ENCODE results near the gene TBX3. TPM values are rescaled to one million over a fixed set of nuclear protein-coding genes. Genes with fewer than 3 reads are reported as not detected.
"Not testable (repeated sequence)": the region's sequence is repeated elsewhere in the genome, so short reads cannot be mapped to it uniquely, and the experiment has no call there.

The TBX3 gene
- total and polyA plus RNA-seq, 4 donors, result 6.9 to 8.6 (median 8.0) TPM

GRCh38 chr12:114709112-114709511 is 25.1 kb upstream of the TBX3 start:
- Histone ChIP-seq H3K27me3 (ENCODE audit: control insufficient read depth, insufficient read depth, low read length) (peaks cover 40% of the 10 kb centered on the region), H3K9me3 (ENCODE audit: control insufficient read depth, insufficient read depth, low read length) (no peaks in the 10 kb centered on the region), H3K36me3 (ENCODE audit: control insufficient read depth, insufficient read depth, low read length) (no peaks in the 10 kb centered on the region), H3K4me1 (ENCODE audit: control insufficient read depth, insufficient read depth, low read length) (no peaks in the 10 kb centered on the region), H3K27ac (ENCODE audit: low read depth, low read length) (no peak overlapping the region), H3K4me3 (ENCODE audit: low read depth, low read length) (no peak overlapping the region)
- DNase-seq (ENCODE audit: low read depth in 4 of 6, low spot score in 6 of 6), result no peak
- 94% methylated on average over 6 of the region's 9 CpGs for WGBS (ENCODE audit: insufficient coverage)

DNA sequence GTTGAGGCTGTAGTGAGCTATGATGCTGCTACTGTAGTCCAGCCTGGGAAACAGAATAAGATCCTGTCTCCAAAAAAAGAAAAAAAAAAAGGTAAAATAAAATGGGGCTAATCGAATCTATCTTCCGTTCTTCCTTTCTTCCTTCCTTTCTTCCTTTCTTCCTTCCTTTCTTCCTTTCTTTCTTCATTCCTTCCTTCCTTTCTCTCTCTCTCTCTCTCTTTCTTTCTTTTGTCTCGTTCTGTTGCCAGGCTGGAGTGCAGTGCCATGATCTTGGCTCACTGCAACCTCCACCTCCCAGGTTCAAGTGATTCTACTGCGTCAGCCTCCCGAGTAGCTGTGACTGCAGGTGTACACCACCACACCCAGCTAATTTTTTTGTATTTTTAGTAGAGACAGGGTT is 24.6 kb upstream of the TBX3 start:
- not testable (repeated sequence) for DNase-seq (ENCODE audit: low read depth in 4 of 6, low spot score in 6 of 6); H3K36me3 ChIP-seq (ENCODE audit: control insufficient read depth, insufficient read depth, low read length)
- WGBS (ENCODE audit: insufficient coverage), result 94% methylated on average over 3 of the region's 5 CpGs

GRCh38 chr12:114704096-114704495 is 20.1 kb upstream of the TBX3 start:
- Histone ChIP-seq H3K27ac (ENCODE audit: low read depth, low read length) (no peak overlapping the region), H3K36me3 (ENCODE audit: control insufficient read depth, insufficient read depth, low read length) (no peaks in the 10 kb centered on the region), H3K4me3 (ENCODE audit: low read depth, low read length) (no peak overlapping the region), H3K9me3 (ENCODE audit: control insufficient read depth, insufficient read depth, low read length) (no peaks in the 10 kb centered on the region), H3K4me1 (ENCODE audit: control insufficient read depth, insufficient read depth, low read length) (peaks cover 12% of the 10 kb centered on the region), H3K27me3 (ENCODE audit: control insufficient read depth, insufficient read depth, low read length) (peaks cover 68% of the 10 kb centered on the region)
- DNase-seq (ENCODE audit: low read depth in 4 of 6, low spot score in 6 of 6), result no peak
- WGBS (ENCODE audit: insufficient coverage), result 55% methylated on average over 3 of the region's 3 CpGs

More for the DNA sequence above, 24.6 kb upstream of the TBX3 start:
- H3K27me3 ChIP-seq (ENCODE audit: control insufficient read depth, insufficient read depth, low read length), result peaks cover 44% of the 10 kb centered on the region
- not testable (repeated sequence) for H3K4me3 ChIP-seq (ENCODE audit: low read depth, low read length); H3K27ac ChIP-seq (ENCODE audit: low read depth, low read length); H3K9me3 ChIP-seq (ENCODE audit: control insufficient read depth, insufficient read depth, low read length); H3K4me1 ChIP-seq (ENCODE audit: control insufficient read depth, insufficient read depth, low read length)

DNA sequence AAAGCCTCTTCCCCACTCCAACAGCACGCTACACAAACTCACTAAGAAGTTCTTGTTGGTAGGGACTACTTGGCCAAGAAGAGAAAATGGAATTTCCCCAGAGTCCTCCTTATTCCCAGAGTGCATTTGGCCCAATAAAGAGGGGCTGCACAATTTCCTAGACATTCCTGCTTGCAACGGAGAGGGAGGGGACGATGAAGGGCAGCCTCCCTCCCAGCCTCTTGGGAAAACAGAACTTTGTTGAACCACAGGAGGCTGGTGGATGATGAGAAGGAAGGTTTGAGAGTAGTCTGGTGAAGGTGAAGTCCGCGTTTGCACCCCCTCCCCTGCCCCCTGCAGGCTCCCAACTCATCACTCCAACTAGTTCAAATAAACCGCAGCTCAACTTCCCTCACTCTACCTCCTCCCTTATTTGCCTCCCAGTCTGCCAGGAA is 19.1 kb upstream of the TBX3 start:
- DNase-seq (ENCODE audit: low read depth in 4 of 6, low spot score in 6 of 6), result no peak
- Histone ChIP-seq H3K4me3 (ENCODE audit: low read depth, low read length) (no peak overlapping the region), H3K27me3 (ENCODE audit: control insufficient read depth, insufficient read depth, low read length) (peaks cover 74% of the 10 kb centered on the region), H3K9me3 (ENCODE audit: control insufficient read depth, insufficient read depth, low read length) (no peaks in the 10 kb centered on the region), H3K27ac (ENCODE audit: low read depth, low read length) (no peak overlapping the region), H3K4me1 (ENCODE audit: control insufficient read depth, insufficient read depth, low read length) (peaks cover 18% of the 10 kb centered on the region), H3K36me3 (ENCODE audit: control insufficient read depth, insufficient read depth, low read length) (no peaks in the 10 kb centered on the region)
- WGBS (ENCODE audit: insufficient coverage), result no CpG with 5 or more reads among the region's 6 CpGs

- no peak overlapping the region for H3K4me3 ChIP-seq (ENCODE audit: low read depth, low read length)
- 10% methylated on average over 4 of the region's 10 CpGs for WGBS (ENCODE audit: insufficient coverage)
- no peaks in the 10 kb centered on the region for H3K9me3 ChIP-seq (ENCODE audit: control insufficient read depth, insufficient read depth, low read length)
- H3K27me3 ChIP-seq (ENCODE audit: control insufficient read depth, insufficient read depth, low read length), result peaks cover 80% of the 10 kb centered on the region
- no peak for DNase-seq (ENCODE audit: low read depth in 4 of 6, low spot score in 6 of 6)
- no peaks in the 10 kb centered on the region for H3K36me3 ChIP-seq (ENCODE audit: control insufficient read depth, insufficient read depth, low read length)
- H3K27ac ChIP-seq (ENCODE audit: low read depth, low read length), result no peak overlapping the region
- peaks cover 21% of the 10 kb centered on the region for H3K4me1 ChIP-seq (ENCODE audit: control insufficient read depth, insufficient read depth, low read length)
Observed at GRCh38 chr12:114702462-114702861, 18.5 kb upstream of the TBX3 start.

DNA sequence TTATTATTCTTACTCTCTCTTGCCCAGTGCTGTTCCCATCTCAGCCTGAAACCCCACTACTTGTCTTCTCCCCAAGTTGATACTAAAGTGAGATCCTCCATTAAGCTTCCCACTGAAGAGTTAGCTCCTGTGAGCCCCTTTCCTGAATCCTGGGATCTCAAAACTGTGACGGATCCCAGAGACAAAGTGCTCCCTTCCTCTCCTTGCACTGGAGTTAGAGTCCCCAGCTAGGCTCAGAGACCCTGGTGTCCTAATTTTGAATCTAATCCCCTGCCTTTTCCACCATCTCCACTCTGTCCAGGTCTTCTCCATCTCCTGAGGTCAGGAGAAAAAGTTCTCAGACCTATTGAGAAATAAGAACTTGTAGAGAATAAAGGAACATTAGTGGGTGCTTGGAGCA is 17.6 kb upstream of the TBX3 start:
- DNase-seq (ENCODE audit: low read depth in 4 of 6, low spot score in 6 of 6), result no peak
- WGBS (ENCODE audit: insufficient coverage), result 18% methylated on average over 1 of the region's 1 CpG
- no peaks in the 10 kb centered on the region for H3K36me3 ChIP-seq (ENCODE audit: control insufficient read depth, insufficient read depth, low read length)
- no peak overlapping the region for H3K4me3 ChIP-seq (ENCODE audit: low read depth, low read length)
- H3K9me3 ChIP-seq (ENCODE audit: control insufficient read depth, insufficient read depth, low read length), result no peaks in the 10 kb centered on the region
- peaks cover 84% of the 10 kb centered on the region for H3K27me3 ChIP-seq (ENCODE audit: control insufficient read depth, insufficient read depth, low read length)
- H3K27ac ChIP-seq (ENCODE audit: low read depth, low read length), result no peak overlapping the region
- peaks cover 21% of the 10 kb centered on the region for H3K4me1 ChIP-seq (ENCODE audit: control insufficient read depth, insufficient read depth, low read length)

GRCh38 chr12:114701104-114701414 is 17.1 kb upstream of the TBX3 start:
- WGBS (ENCODE audit: insufficient coverage), result no CpG with 5 or more reads among the region's 3 CpGs
- Histone ChIP-seq H3K4me1 (ENCODE audit: control insufficient read depth, insufficient read depth, low read length) (peaks cover 21% of the 10 kb centered on the region), H3K27me3 (ENCODE audit: control insufficient read depth, insufficient read depth, low read length) (peaks cover 86% of the 10 kb centered on the region), H3K36me3 (ENCODE audit: control insufficient read depth, insufficient read depth, low read length) (no peaks in the 10 kb centered on the region), H3K27ac (ENCODE audit: low read depth, low read length) (no peak overlapping the region), H3K4me3 (ENCODE audit: low read depth, low read length) (no peak overlapping the region), H3K9me3 (ENCODE audit: control insufficient read depth, insufficient read depth, low read length) (no peaks in the 10 kb centered on the region)
- DNase-seq (ENCODE audit: low read depth in 4 of 6, low spot score in 6 of 6), result no peak

GRCh38 chr12:114700392-114701103 is 16.6 kb upstream of the TBX3 start:
- H3K4me3 ChIP-seq (ENCODE audit: low read depth, low read length), result no peak overlapping the region
- H3K4me1 ChIP-seq (ENCODE audit: control insufficient read depth, insufficient read depth, low read length), result peaks cover 21% of the 10 kb centered on the region
- no peaks in the 10 kb centered on the region for H3K9me3 ChIP-seq (ENCODE audit: control insufficient read depth, insufficient read depth, low read length)
- H3K27me3 ChIP-seq (ENCODE audit: control insufficient read depth, insufficient read depth, low read length), result peaks cover 87% of the 10 kb centered on the region
- WGBS (ENCODE audit: insufficient coverage), result 3% methylated on average over 24 of the region's 33 CpGs
- no peaks in the 10 kb centered on the region for H3K36me3 ChIP-seq (ENCODE audit: control insufficient read depth, insufficient read depth, low read length)
- no peak overlapping the region for H3K27ac ChIP-seq (ENCODE audit: low read depth, low read length)
- DNase-seq (ENCODE audit: low read depth in 4 of 6, low spot score in 6 of 6), result no peak

DNA sequence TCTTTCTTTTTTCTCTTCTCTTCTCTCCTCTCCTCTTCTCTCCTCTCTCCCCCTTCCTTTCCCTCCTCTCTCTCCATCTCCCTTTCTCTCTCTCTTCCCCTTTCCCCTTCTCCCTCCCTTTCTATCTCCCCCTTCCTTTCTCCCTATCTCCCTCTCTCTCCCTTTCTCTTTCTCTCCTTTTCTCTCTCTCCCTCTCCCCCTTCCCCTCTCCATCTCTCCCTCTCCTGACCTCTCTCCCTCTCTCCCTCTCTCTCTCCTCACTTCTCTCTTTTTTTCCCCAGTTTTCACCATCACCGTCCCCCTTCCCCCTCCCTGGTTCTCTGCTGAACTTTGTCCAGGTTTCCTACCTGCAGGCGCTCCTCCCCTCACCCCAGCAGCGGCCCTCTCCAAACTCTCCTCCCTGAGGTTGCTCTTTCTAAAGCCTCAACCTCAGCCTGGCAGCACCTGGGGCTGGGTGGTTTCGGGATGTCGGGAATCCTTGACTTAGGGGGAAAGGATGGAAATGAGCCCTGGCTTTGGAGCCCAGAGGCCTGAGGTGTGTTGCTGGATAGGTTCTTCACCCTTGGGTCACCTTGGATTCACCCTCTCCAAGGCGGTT is 14.7 kb upstream of the TBX3 start:
- Histone ChIP-seq H3K9me3 (ENCODE audit: control insufficient read depth, insufficient read depth, low read length) (no peaks in the 10 kb centered on the region), H3K4me1 (ENCODE audit: control insufficient read depth, insufficient read depth, low read length) (peaks cover 21% of the 10 kb centered on the region), H3K4me3 (ENCODE audit: low read depth, low read length) (peak overlapping the region; percentile 13), H3K27me3 (ENCODE audit: control insufficient read depth, insufficient read depth, low read length) (peaks cover 98% of the 10 kb centered on the region), H3K27ac (ENCODE audit: low read depth, low read length) (no peak overlapping the region), H3K36me3 (ENCODE audit: control insufficient read depth, insufficient read depth, low read length) (no peaks in the 10 kb centered on the region)
- 11% methylated on average over 4 of the region's 6 CpGs for WGBS (ENCODE audit: insufficient coverage)
- DNase-seq (ENCODE audit: low read depth in 4 of 6, low spot score in 6 of 6), result no peak
